NCI-H2196 treated with DMSO at 0.1 percent for 48 hours (cell line): ENCODE measurements around the gene RASSF3.

Experiments used
- DNase-seq: peaks from one replicate; lab custom pipeline; 2025; ENCODE audit not compliant: unreplicated experiment; lab: John Stamatoyannopoulos, UW

RASSF3 gene

DNA sequence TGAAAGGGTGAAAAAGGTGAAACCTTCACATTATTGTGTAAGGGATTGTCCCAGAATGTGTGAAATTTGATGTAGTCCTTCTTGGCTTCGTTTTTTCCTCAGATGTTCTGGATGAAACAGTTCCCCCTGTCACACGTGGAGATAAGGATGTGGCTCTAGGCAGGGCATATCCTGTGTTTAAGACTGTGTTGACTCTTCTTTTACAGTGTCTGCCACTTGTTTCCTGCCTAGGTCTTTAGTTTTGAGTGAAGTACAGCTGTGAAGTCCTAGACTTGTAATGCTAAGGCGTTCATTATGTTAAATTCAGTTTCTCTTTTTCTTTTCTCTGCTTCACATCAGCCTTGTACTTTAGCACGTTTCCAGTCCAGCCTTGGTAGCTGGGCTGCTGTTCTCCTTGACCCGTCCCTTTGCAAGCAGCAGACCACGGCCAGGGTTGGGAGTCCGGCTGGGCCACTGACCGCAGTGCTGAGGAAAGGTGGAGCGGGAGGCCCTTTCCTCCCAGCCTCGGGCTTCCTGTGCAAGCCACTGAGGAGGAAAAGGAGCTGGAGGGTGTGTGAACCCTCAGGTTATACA is 59.1 kb downstream of the RASSF3 start:
- no peak for DNase-seq

DNA sequence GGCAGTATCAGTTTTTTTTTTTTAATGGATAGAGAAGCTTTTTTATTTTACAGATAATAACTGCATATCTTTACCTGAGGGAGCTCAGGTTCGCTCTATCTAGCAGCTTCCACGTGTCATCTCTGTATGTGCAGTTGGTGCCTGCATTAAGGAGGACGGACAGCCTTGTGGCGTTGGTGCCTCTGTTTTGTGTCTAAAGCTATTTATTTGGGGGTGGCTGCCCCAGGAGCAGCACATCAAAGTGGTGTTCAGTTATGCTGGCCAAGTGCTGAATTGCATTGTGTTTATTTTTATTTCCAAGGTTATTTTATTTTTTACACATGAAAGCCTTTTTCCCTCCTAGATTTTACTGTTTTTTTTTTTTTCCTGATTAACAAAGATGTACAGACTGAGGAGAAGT is 59.7 kb downstream of the RASSF3 start:
- no peak for DNase-seq

DNA sequence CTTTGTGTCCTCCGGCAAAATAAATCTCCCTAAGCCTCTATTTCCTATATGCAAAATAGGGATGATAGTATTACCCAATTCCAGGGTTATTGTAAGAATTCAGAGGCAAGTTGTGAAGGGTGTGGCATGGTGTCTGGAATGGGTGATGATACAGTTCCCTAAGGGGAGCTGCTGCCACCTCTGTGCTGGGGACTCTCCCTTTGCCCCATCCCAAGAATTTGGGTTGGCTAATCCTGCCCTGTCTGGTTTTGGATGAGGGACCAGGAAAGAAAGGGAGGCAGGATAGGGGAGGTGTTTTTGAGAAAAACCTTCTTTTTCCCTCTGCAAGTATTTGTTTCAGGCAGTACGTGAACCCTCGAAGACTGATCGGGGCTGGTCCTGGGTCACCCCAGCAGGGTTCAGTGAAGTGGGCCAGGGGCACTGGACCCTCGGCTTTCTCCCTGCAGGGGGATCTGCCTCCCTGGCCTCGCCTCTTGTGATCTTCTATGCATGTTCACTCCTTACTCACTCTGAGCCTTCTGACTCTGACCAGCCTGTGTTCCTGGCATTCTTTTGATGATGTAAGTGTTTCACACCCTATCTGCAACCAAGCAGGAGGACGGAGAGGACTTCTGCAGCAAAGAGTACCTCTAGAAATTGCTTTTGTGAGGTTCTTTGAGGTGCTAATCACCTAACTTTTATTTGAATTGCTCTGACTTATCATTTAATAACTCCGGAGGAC is 60.8 kb downstream of the RASSF3 start:
- no peak for DNase-seq

DNA sequence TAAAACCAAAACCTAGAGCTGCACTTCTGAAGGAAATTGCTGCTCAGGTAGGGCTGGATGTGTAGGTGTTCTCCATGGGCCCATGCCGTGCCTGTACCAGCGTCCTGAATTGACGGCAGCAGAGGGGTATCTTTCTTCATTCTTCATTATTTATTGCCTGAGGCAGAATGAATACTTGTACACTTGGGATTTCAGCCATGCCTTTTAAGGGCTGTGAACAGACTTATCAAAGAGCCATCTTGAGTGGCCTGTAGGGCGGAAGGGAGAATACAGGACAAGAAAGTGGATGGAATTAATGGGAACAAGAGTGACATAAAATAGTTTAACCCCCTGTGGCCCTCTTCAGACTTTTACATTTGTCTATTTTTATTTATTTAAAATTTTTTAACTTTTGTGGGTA is 61.4 kb downstream of the RASSF3 start:
- DNase-seq, result no peak

DNA sequence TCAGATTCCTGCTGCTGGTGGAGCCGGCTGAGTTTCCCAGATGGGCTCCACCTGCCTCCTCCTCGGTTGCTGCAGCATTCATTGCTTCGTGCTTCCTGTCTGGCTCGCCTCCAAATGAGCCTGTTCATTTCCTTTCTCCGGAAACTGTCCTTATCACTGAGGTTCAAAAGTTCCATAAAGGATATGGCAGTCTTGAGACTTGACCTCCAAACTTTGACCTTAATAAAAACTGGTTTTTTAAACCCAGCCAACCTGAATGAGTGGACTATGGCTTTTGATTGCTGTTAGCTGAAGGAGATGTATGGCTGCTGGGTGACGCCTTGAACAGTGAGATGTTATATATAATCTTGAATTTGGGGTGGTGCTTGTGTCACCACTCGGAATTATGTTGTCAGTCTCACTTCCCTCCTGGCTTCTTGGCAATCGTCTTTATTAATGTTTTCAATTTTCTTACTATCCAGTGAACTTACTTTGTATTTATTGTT is 62.7 kb downstream of the RASSF3 start:
- DNase-seq, result peak; percentile 68

DNA sequence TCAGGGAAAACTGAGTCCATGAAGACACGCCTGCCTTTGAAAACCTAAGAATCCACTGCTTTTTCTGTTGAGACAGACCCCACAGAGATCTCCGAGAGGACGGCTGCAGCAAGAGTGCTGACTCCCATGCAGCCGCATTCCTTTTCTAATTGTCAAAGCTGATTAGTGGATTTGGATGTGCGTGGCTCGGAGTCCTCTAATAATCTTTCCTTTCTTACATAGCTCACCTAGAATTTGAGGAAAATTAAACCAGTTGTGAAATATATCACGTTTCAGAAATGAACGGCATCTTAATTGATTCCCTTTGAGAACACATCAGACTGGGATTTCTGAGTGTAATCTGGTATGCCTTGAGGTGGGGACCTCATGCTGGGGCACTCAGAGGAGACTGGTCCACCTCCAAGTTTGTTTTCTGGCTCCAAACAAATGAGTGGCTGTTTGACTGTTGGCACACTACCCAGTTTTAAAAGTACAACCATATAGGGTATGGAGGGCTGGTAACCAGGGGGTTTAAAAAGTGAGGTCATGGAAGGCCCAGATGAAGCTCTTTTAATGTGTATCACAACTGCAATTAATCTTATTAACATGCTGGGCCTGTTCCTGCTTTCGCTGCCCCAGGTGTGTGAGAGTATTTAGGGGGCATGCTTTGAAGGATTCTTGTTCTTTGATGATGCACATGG is 63.3 kb downstream of the RASSF3 start:
- DNase-seq, result peak; percentile 73

DNA sequence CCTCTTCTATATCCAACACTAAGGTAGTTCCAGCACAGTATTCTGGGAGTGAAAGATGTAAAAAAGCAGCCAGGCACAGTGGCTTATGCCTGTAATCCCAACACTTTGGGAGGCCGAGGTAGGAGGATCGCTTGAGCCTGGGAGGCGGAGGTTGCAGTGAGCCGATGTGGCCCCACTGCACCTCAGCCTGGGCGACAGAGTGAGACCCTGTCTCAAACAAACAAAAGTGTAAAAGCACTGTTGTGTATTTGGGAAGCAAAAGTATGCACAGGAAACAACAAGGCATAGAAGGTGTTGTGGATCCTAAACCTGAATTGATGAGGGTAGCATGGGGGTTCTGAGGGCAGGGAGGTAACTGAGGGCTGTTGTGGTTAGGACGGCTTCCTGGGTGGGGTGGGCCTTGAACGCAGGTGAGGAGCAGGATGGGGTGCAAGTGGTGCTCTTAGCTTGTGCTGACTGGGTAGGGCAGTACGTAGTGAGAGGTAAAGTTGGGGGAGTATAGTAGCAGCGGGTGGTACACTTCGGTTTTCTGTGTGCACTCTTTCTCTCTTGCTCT is 64.2 kb downstream of the RASSF3 start:
- no peak for DNase-seq

DNA sequence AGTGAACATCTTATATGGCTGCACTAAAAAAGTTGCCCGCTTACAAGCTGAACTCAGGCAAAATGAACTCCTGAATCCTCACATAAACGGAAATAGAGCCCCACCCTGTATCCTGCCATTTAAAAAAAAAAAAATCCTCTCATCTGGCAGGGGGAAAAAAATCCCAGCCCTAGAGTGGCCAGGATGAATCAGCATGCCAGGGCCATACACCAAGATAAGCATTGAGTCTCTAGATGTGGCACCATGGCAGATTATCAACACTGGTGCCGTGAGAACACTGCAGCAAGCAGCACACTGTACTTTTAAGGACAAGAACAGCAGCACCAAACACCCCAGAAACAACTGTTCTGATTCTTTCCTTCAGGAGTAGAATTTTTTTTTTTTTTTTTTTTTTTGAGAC is 65.5 kb downstream of the RASSF3 start:
- DNase-seq, result no peak

DNA sequence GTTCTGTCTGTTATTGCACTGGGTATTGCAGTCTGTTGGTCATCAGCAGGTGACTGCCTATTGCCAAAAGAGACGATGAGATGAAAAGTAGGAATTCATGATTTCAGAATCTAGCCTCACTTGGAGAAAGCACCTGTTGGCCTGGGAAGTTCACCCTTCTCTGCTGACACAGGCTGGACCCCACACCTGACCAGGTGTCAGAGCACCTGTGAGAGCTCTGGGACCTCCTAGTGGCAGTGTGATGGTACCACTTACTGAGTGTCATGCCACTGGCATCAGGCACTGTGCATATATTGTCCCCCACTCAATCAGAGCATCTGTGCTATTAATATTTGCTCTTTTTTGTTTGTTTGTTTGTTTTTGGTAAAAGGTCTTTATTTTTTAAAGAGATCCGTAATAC is 68.0 kb downstream of the RASSF3 start:
- DNase-seq, result no peak

DNA sequence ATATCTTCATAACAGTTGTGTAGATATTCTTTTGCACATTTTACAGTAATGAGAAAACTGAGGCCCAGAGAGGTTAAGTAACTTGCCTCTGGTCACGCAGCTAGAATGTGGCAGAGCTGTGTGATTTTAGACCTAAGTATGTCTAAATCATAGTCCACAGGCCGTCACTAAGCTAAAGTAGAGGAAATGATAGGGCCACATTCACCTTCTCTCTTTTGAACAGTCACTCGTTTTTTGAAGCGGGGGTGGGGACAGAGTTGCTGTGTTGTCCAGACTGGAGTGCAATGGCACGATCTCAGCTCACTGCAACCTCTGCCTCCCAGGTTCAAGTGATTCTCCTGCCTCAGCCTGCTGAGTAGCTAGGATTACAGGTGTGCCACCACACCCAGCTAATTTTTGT is 68.5 kb downstream of the RASSF3 start:
- DNase-seq, result no peak

DNA sequence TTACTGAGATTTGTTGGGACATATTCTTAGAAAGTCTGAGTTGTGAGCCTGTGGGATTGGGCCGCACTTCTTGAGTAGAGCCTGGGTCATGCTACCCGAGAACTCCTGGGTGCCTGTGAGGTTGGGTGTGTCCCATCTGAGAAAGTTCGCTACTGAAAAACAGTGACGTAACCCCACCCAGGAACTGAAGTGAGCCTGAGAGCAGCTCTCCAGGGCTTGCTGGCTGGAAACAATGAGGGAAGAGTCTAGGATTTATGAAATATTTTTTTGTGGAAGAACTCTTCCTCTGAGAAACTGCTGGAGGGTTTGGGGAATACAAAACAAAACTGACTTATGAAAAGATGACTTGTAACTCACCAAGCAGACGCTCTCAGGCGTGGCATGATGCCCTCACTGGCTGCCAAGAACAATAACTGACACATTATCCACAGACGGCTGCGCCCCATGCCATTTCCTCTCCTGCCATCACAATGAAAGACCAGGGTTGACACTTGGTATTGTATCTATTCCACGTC is 69.2 kb downstream of the RASSF3 start:
- peak; percentile 59 for DNase-seq

DNA sequence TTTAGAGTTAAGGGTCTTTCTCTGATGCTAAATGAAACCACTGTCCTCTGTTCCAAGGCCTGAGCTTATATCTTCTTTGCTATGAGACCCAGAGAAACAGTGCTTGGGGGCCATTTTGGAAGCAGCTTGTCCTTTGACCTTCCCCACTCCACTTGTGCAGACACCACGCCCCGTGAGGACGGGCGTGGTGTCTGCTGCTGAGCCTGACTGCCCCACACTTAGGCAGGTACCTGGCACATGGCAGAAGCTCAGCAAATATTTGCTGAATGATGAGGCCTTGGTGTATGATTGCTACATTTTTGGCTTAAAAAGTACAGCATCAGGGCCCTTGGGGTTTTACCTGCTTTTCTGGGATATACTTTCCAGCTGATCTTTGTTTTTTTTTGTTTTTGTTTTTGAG is 69.9 kb downstream of the RASSF3 start:
- DNase-seq, result no peak

DNA sequence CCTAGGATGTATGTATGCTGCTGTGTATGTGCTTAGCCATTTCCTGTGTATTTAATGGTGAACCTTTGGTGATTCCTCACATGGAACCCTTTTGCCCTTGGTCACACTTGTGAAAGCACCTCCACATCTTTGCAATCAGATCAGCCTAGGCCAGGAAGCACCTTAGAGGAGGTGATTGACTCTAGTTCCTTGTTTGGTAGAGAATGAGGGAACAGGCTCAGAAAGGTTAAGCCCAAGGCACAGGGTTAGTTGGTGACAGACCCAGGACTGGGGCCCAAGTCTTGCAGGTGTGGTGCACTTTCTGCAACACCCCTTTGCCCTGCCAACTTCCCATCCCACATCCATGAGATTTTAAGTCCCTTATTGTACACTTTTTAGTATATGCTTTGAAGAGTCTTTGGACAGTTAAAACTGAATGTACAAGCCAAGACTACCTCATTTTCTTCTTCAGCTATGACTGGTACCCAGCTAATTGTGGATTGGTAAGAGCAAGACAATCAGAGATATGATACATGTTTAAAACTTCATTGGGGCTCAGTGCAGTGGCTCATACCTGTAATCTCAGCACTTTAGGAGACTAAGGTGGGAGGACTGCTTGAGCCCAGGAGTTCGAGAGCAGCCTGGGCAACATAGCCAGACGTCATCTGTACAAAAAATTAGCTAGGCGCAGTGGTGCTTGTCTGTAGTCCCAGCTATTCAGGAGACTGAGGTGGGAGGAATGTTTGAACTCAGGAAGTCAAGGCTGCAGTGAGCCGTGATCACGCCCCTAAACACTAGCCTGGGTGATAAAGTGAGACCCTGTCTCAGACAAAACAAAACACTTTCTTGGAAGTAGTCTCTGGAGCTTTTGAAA is 71.1 kb downstream of the RASSF3 start:
- DNase-seq, result no peak

DNA sequence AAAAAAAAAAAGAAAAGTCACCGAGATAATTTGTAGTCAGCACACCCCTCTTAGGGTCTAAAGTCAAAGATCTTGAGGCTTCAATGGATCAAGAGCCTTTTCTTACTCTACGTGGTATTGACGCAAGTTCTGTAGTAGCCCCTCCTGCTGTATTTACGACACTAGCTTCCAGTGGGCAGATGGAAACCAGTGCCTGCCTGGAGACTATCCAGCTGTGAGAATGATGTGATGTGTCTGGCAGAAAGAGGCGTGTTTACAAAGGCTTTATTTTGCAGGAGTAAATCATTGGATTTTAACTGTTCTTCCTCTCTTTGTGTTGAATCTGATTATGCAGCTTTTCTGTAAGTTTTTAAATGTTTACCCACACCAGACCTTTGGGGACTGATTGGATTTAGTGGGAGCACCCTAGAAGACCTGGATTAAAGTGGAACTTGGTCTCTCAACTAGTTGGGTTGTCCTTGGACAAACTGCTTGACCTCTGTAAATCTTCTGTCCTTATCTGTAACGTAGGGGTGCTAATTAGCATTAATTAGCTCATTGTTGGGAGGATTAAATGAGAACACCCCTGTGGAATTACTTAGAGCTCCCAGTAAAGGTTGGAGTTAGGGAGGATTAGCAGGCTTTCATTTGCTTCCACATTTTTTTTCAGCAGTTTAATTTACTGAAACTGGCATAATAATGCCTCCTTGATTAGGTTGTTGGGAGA is 72.4 kb downstream of the RASSF3 start:
- DNase-seq, result no peak

DNA sequence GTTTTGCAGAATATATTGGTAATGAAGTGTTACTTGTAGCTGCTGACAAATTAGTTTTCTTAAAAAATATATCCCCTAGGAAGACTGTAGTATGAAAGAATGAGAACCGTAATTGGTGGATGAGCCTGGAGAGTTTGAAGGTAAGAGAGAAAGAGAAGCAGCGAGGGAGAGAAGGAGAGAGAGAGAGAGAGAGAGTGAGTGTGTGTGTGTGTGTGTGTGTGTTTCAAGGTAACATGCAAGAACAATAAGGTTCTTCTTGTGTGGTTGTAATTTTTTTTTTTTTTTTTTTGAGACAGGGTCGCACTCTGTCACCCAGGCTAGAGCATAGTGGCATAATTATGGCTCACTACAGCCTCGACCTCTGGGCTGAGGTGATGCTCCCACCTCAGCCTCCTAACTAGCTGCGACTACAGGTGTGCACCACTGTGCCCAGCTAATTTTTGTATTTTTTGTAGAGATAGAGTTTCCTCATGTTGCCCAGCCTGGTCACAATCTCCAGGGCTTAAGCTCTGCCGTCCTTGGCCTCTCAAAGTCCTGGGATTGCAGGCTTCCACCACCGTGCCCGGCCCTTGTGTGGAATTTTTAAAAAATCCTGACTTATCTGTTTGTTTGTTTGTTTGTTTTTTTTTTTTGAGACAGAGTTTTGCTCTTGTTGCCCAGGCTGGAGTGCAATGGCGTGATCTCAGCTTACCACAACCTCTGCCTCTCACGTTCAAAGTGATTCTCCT is 73.7 kb downstream of the RASSF3 start:
- DNase-seq, result no peak

DNA sequence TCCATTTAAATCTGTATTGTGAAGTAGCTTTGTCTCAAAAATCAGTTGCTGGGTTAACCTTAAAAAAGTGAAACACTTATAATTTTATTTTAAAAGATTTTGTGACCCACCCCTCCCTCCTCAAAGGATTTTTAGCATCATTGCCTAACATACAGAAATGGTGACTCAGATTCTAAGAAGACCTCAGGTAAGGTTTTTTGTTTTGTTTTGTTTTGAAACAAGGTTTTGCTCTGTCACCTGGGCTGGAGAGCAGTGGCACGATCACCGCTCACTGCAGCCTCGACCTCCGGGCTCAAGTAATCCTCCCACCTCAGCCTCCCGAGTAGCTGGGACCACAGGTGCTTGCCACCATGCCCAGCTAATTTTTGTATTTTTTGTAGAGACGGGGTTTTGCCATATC is 74.8 kb downstream of the RASSF3 start:
- DNase-seq, result no peak

DNA sequence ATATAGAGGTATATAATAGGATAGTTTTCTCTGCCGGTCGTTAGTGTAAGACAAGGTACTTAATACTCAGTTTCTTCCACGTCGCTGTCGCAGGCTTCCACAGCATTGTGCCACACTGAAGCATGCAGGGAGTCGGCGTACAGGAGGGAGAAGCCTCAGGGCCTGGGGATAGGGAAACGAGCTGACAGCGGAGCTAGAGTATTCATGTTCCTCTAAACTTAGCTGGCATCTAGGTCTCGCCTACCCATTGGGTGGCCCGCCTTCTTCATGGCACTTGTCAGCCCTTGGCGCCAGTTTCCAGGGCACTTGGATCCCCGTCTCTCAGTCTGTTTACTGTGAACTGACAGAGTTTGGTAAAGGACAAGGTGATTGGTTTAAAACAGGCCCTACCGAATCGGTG is 75.3 kb downstream of the RASSF3 start:
- DNase-seq, result no peak

DNA sequence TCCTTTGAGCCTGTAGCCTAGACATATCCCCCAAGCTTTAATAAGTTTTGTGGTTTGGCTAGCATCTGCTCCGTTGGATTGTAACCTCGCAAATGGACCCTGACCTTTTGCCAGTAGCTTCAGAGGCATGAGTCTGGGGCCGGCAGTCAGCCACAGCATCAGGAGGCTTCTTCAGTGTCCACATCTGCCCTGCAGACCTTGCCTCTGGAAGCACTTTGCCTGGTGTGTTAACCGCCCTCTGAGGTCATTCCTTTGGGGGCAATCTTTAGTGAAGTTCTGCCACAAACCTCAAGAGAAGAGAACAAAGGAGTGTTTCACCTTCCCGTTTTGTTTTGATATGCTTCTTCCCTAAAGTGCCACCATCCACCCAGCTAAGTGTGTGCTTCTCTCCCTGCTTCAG is 77.5 kb downstream of the RASSF3 start:
- no peak for DNase-seq

DNA sequence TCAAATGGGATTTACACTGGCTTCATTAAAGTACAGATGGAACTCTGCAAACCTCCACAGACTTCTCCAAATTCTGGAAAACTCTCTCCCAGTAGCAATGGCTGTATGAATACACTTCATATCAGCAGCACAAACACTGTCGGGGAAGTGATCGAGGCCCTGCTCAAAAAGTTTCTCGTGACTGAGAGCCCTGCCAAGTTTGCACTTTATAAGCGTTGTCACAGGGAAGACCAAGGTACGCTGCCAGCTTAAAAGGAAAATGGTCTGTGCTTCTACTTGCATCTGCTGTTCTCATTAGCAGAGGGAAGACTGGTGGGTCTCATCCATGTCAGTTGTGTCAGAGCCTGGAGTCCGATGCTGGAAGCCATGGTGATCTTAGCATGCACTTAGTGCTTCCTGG is 77.9 kb downstream of the RASSF3 start:
- no peak for DNase-seq

DNA sequence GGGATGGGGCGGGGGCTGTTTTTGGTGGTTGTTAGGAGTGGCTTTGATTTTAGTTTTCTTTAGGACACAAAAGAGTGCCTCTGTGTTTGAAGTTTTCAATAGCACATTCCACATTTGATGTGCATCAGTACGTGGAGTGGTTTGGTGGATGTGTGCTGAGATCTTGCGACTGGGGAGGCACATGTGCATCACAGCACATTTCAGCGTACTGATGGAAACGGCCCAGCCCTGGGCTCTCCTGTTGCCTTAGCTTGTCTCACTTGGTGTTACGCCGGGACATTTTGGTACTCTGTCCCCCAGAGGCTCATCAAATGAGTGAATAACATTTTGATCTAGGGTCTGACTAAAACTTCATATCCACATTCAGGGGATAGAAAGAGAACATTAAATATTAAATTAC is 78.4 kb downstream of the RASSF3 start:
- no peak for DNase-seq
